WTC11 (cell line): ENCODE measurements around the gene RD3L. TPM values are rescaled to one million over a fixed set of nuclear protein-coding genes. Genes with fewer than 3 reads are reported as not detected.

Source experiments
- ATAC-seq: fragments of 200-7000 bp; cut with Tn5 transposase; 2 replicates; pipeline ENCODE4 v1.10.0; 2021; ENCODE audit warnings: mild to moderate bottlenecking, moderate library complexity
- CTCF ChIA-PET: fragments of 300-600 bp; sonication (Branson Sonifier 250); formaldehyde crosslinking; loops from one replicate; lab custom pipeline; 2021; ENCODE audit warnings: antibody characterized with exemption; lab: Charles Lee
- POLR2A ChIA-PET: fragments of 350-600 bp; sonication (Branson Sonifier 250); formaldehyde crosslinking; loops from one replicate; lab custom pipeline; 2021; ENCODE audit warnings: antibody characterized with exemption; lab: Charles Lee
- DNase-seq: peaks from one replicate; pipeline ENCODE4 v3.0.0; 2021; ENCODE audit warnings: low spot score
- H3K27ac Mint-ChIP-seq: 2 replicates; pipeline ENCODE4 v1.8.0; 2021; ENCODE audit warnings: mixed read lengths
- H3K27me3 Mint-ChIP-seq: 2 replicates; pipeline ENCODE4 v1.8.0; 2021; ENCODE audit warnings: low read depth, mild to moderate bottlenecking, moderate library complexity, mixed read lengths
- H3K36me3 Mint-ChIP-seq: 2 replicates; pipeline ENCODE4 v1.8.0; 2021; ENCODE audit warnings: mixed read lengths
- H3K4me1 Mint-ChIP-seq: 2 replicates; pipeline ENCODE4 v1.8.0; 2022; ENCODE audit warnings: mixed read lengths
- H3K4me3 Mint-ChIP-seq: 2 replicates; pipeline ENCODE4 v1.8.0; 2021; ENCODE audit warnings: mild to moderate bottlenecking, moderate library complexity, mixed read lengths
- H3K9me3 Mint-ChIP-seq: 2 replicates; pipeline ENCODE4 v1.8.0; 2021; ENCODE audit warnings: mixed read lengths
- CDX4 ChIP-seq: fragments of 250-450 bp; sonication (Bioruptor Pico); IDR thresholded peaks from 2 replicates; pipeline ENCODE4 v1.9.0; 2021; ENCODE audit warnings: moderate library complexity, mild to moderate bottlenecking, inconsistent platforms, borderline replicate concordance
- FOXP4 ChIP-seq: sonication (generic); formaldehyde crosslinking; IDR thresholded peaks from 2 replicates; pipeline ENCODE4 v1.8.0; 2022; ENCODE audit warnings: mild to moderate bottlenecking, missing genetic modification reagents
- IRF1 ChIP-seq: sonication (generic); formaldehyde crosslinking; IDR thresholded peaks from 2 replicates; pipeline ENCODE4 v1.8.0; 2023; ENCODE audit warnings: missing genetic modification reagents
- JAZF1 ChIP-seq: fragments of 250-450 bp; sonication (Bioruptor Pico); IDR thresholded peaks from 2 replicates; pipeline ENCODE4 v1.9.0; 2021; ENCODE audit warnings: moderate library complexity, mild to moderate bottlenecking, inconsistent platforms
- KAT7 ChIP-seq: sonication (generic); formaldehyde crosslinking; IDR thresholded peaks from 2 replicates; pipeline ENCODE4 v1.8.1; 2023; ENCODE audit warnings: missing genetic modification reagents, mild to moderate bottlenecking, borderline replicate concordance
- NFATC4 ChIP-seq: fragments of 250-450 bp; sonication (Bioruptor Pico); IDR thresholded peaks from 2 replicates; pipeline ENCODE4 v1.9.0; 2021; ENCODE audit warnings: mild to moderate bottlenecking
- NFE2L1 ChIP-seq: sonication (generic); formaldehyde crosslinking; IDR thresholded peaks from 2 replicates; pipeline ENCODE4 v1.8.1; 2023; ENCODE audit warnings: missing genetic modification reagents
- SOX15 ChIP-seq: fragments of 250-450 bp; sonication (Bioruptor Pico); IDR thresholded peaks from 2 replicates; pipeline ENCODE4 v1.9.0; 2021; ENCODE audit warnings: mild to moderate bottlenecking
- TEAD1 ChIP-seq: sonication (generic); formaldehyde crosslinking; IDR thresholded peaks from 2 replicates; pipeline ENCODE4 v1.8.0; 2022; ENCODE audit warnings: mild to moderate bottlenecking, missing genetic modification reagents
- ZNF138 ChIP-seq: sonication (generic); formaldehyde crosslinking; conservative IDR thresholded peaks from 2 replicates; pipeline ENCODE4 v1.8.1; 2022; ENCODE audit warnings: mild to moderate bottlenecking, moderate library complexity, missing genetic modification reagents
- ZNF416 ChIP-seq: fragments of 250-450 bp; sonication (Bioruptor Pico); IDR thresholded peaks from 2 replicates; pipeline ENCODE4 v1.9.0; 2021; ENCODE audit warnings: mild to moderate bottlenecking, inconsistent platforms
- ZNF532 ChIP-seq: fragments of 250-450 bp; sonication (Bioruptor Pico); IDR thresholded peaks from 2 replicates; pipeline ENCODE4 v1.9.0; 2021; ENCODE audit warnings: mild to moderate bottlenecking, borderline replicate concordance
- total RNA-seq: library from RNA; stranded (reverse); gene quantifications from 3 replicates; pipeline ENCODE4 v1.2.3, GENCODE V29; 2021
- TF ChIP-seq, protein P1 (sequence below): sonication (generic); formaldehyde crosslinking; IDR thresholded peaks from 2 replicates; pipeline ENCODE4 v1.8.1; 2022; ENCODE audit warnings: mild to moderate bottlenecking, missing genetic modification reagents, moderate library complexity, borderline replicate concordance
- TF ChIP-seq, protein P2 (sequence below): sonication (generic); formaldehyde crosslinking; IDR thresholded peaks from 2 replicates; pipeline ENCODE4 v1.8.0; 2023; ENCODE audit warnings: mild to moderate bottlenecking, missing genetic modification reagents
- TF ChIP-seq, protein P3 (sequence below): sonication (generic); formaldehyde crosslinking; IDR thresholded peaks from 2 replicates; pipeline ENCODE4 v1.8.1; 2022; ENCODE audit warnings: low read depth, missing genetic modification reagents, borderline replicate concordance

Gene RD3L
- total RNA-seq, 1 experiment from 2014 or later: not detected

GRCh38 chr14:103899316-103899715 lies 43.0 kb downstream of the RD3L start:
- CTCF ChIA-PET: interaction anchor here (2.1 to 4.1 kb wide), 8 partner anchors 11 to 128 kb away, joined by 11 to 118 read pairs (median 37); a partner anchor contains a TSS
- TF ChIP-seq, protein P1, sequence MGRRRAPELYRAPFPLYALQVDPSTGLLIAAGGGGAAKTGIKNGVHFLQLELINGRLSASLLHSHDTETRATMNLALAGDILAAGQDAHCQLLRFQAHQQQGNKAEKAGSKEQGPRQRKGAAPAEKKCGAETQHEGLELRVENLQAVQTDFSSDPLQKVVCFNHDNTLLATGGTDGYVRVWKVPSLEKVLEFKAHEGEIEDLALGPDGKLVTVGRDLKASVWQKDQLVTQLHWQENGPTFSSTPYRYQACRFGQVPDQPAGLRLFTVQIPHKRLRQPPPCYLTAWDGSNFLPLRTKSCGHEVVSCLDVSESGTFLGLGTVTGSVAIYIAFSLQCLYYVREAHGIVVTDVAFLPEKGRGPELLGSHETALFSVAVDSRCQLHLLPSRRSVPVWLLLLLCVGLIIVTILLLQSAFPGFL (CRISPR knock-in tag): no peak
- TF ChIP-seq, protein P2, sequence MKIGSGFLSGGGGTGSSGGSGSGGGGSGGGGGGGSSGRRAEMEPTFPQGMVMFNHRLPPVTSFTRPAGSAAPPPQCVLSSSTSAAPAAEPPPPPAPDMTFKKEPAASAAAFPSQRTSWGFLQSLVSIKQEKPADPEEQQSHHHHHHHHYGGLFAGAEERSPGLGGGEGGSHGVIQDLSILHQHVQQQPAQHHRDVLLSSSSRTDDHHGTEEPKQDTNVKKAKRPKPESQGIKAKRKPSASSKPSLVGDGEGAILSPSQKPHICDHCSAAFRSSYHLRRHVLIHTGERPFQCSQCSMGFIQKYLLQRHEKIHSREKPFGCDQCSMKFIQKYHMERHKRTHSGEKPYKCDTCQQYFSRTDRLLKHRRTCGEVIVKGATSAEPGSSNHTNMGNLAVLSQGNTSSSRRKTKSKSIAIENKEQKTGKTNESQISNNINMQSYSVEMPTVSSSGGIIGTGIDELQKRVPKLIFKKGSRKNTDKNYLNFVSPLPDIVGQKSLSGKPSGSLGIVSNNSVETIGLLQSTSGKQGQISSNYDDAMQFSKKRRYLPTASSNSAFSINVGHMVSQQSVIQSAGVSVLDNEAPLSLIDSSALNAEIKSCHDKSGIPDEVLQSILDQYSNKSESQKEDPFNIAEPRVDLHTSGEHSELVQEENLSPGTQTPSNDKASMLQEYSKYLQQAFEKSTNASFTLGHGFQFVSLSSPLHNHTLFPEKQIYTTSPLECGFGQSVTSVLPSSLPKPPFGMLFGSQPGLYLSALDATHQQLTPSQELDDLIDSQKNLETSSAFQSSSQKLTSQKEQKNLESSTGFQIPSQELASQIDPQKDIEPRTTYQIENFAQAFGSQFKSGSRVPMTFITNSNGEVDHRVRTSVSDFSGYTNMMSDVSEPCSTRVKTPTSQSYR (CRISPR knock-in tag): no peak
- TF ChIP-seq NFATC4: no peak
- TF ChIP-seq IRF1 (CRISPR knock-in tag): no peak
- TF ChIP-seq KAT7: no peak
- TF ChIP-seq, protein P3, sequence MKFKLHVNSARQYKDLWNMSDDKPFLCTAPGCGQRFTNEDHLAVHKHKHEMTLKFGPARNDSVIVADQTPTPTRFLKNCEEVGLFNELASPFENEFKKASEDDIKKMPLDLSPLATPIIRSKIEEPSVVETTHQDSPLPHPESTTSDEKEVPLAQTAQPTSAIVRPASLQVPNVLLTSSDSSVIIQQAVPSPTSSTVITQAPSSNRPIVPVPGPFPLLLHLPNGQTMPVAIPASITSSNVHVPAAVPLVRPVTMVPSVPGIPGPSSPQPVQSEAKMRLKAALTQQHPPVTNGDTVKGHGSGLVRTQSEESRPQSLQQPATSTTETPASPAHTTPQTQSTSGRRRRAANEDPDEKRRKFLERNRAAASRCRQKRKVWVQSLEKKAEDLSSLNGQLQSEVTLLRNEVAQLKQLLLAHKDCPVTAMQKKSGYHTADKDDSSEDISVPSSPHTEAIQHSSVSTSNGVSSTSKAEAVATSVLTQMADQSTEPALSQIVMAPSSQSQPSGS (CRISPR knock-in tag): no peak
- no peak for TF ChIP-seq NFE2L1
- no peak for TF ChIP-seq JAZF1 (CRISPR knock-in tag)
- no peak for TF ChIP-seq ZNF532 (CRISPR knock-in tag)
- no peak for TF ChIP-seq ZNF416 (CRISPR knock-in tag)
- no peak for TF ChIP-seq SOX15 (CRISPR knock-in tag)
- no peak for TF ChIP-seq CDX4 (CRISPR knock-in tag)
- no peak for TF ChIP-seq TEAD1
- TF ChIP-seq ZNF138 (CRISPR knock-in tag): no peak
- Mint-ChIP-seq H3K27me3 (peaks cover 9% of the 10 kb centered on the region), H3K4me1 (no peaks in the 10 kb centered on the region), H3K4me3 (no peak overlapping the region), H3K27ac (no peak overlapping the region), H3K36me3 (peaks cover 6% of the 10 kb centered on the region), H3K9me3 (peaks cover 7% of the 10 kb centered on the region)
- ATAC-seq: peak; percentile 46
- no peak for DNase-seq
- POLR2A ChIA-PET: no interaction called here

DNA sequence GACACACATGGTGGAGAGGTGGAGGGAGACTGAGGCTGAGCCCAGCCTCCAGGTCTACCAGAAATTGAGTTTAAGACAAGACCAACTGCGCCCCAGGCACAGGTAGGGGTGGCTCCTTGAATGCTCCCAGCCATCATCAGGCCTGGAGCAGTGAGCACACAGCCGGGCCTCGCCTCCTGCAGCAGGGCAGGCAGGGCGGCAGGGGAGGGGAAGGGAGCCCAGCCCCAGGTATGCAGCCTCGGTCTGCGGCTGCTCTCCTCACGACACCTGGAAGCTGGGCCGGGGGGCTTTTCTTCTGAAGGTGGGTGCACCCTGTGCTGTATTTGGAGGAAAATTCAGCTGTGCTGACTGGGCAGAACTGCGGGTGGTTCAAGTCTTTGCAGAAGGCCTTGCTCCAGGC lies 43.6 kb downstream of the RD3L start:
- TF ChIP-seq FOXP4 (CRISPR knock-in tag): no peak
- DNase-seq (no peak), ATAC-seq (peak; percentile 14; the same call in 1 of the 2 replicates)
- Mint-ChIP-seq H3K36me3 (peaks cover 6% of the 10 kb centered on the region), H3K27me3 (peaks cover 9% of the 10 kb centered on the region), H3K4me1 (no peaks in the 10 kb centered on the region), H3K9me3 (peaks cover 7% of the 10 kb centered on the region), H3K4me3 (no peak overlapping the region), H3K27ac (no peak overlapping the region)
- CTCF ChIA-PET: interaction anchor here (3.2 to 4.1 kb wide), 2 partner anchors 43 to 92 kb away, joined by 27 to 118 read pairs; no protein-coding TSS in a partner anchor
- POLR2A ChIA-PET: no interaction called here
